HepG2 (cell line): ENCODE measurements around the gene PRR33. TPM values are rescaled to one million over a fixed set of nuclear protein-coding genes. Genes with fewer than 3 reads are reported as not detected.

Source experiments
- ATAC-seq: fragments of 200-7000 bp; cut with Tn5 transposase; 3 replicates; pipeline ENCODE4 v1.9.1; 2020; ENCODE audit warnings: mild to moderate bottlenecking, moderate library complexity
- BruUV-seq: library from RNA; stranded (reverse); fragments of 400-500 nt; replicated peaks from 2 replicates; lab custom pipeline; 2021; lab: Mats Ljungman, UMichigan
- CTCF ChIA-PET: fragments of 300-600 bp; formaldehyde crosslinking; extraction: SDS; loops from one replicate; lab custom pipeline; 2021; ENCODE audit warnings: low total read pairs, inconsistent platforms, low intra/inter-chr PET ratio; lab: Yijun Ruan, JAX
- POLR2A ChIA-PET: fragments of 350-600 bp; sonication (Branson Sonifier 250); formaldehyde crosslinking; loops from one replicate; lab custom pipeline; 2020; ENCODE audit warnings: antibody characterized with exemption, inconsistent platforms; lab: Yijun Ruan, JAX
- DNase-seq: peaks from one replicate; pipeline ENCODE4 v3.0.0-alpha.2; 2015; ENCODE audit warnings: low spot score
- FAIRE-seq: peaks from 3 replicates; lab custom pipeline; 2011; peaks lifted over from hg19 to GRCh38; lab: Jason Lieb, UNC
- H2AFZ ChIP-seq: one replicate; pipeline ENCODE4 v1.6.1; 2011; ENCODE audit warnings: low read length, inconsistent platforms
- H3K27ac ChIP-seq: fragments of 300-600 bp; 3 replicates; pipeline ENCODE4 v1.8.0; 2011; ENCODE audit warnings: mixed run types, mild to moderate bottlenecking, mixed read lengths, low read length, inconsistent platforms; ENCODE audit not compliant: insufficient read depth; ENCODE audit errors: extremely low read length
- H3K27me3 ChIP-seq, 2 experiments: fragments of 200-600 bp in 1 of 2; 2 replicates in 1 of 2; 3 replicates in 1 of 2; pipeline versions ENCODE4 v1.6.0 to v1.8.0; 2011; ENCODE audit warnings: low read length in 2 of 2, mild to moderate bottlenecking in 2 of 2, moderate library complexity in 2 of 2, inconsistent platforms in 1 of 2; ENCODE audit not compliant: insufficient read depth in 2 of 2, control insufficient read depth in 1 of 2
- H3K36me3 ChIP-seq, 2 experiments: fragments of 200-600 bp in 1 of 2; replicated peaks in 1 of 2; 2 replicates in 1 of 2; 3 replicates in 1 of 2; pipeline versions ENCODE4 v1.5.1 to v1.8.0; 2011; ENCODE audit warnings: low read length in 2 of 2, inconsistent platforms in 1 of 2; ENCODE audit not compliant: insufficient read depth in 2 of 2, control insufficient read depth in 1 of 2
- H3K4me1 ChIP-seq: 2 replicates; pipeline ENCODE4 v1.5.1; 2012; ENCODE audit warnings: low read length, inconsistent platforms; ENCODE audit not compliant: insufficient read depth
- H3K4me2 ChIP-seq: 2 replicates; pipeline ENCODE4 v1.6.0; 2011; ENCODE audit warnings: low read depth, low read length, inconsistent platforms
- H3K4me3 ChIP-seq, 3 experiments: fragments of 200-600 bp in 1 of 3; sonication (generic), shearing (Covaris generic) in 1 of 3; replicated peaks in 1 of 3; 2 replicates each; pipeline ENCODE4 v1.5.1; 2011 to 2016; ENCODE audit warnings: low read length in 3 of 3, inconsistent platforms in 2 of 3, low read depth in 2 of 3, mild to moderate bottlenecking in 2 of 3, control low read depth in 1 of 3, mixed read lengths in 1 of 3; ENCODE audit not compliant: insufficient read depth in 1 of 3
- H3K79me2 ChIP-seq: one replicate; pipeline ENCODE4 v1.6.1; 2011; ENCODE audit warnings: low read length, inconsistent platforms; ENCODE audit not compliant: insufficient read depth
- H3K9ac ChIP-seq: 2 replicates; pipeline ENCODE4 v1.6.0; 2011; ENCODE audit warnings: mild to moderate bottlenecking, low read depth, low read length, inconsistent platforms; ENCODE audit not compliant: insufficient read depth
- H3K9me3 ChIP-seq: 2 replicates; pipeline ENCODE4 v1.5.1; 2012; ENCODE audit warnings: mild to moderate bottlenecking, low read length
- H4K20me1 ChIP-seq: 2 replicates; pipeline ENCODE4 v1.6.0; 2011; ENCODE audit warnings: inconsistent platforms, mild to moderate bottlenecking, low read length, moderate library complexity; ENCODE audit not compliant: insufficient read depth
- HOXA9 ChIP-seq: sonication (generic); formaldehyde crosslinking; IDR thresholded peaks from 2 replicates; pipeline ENCODE4 v1.8.1; 2022; ENCODE audit warnings: missing genetic modification reagents, mild to moderate bottlenecking, moderate library complexity, borderline replicate concordance
- RFXANK ChIP-seq: IDR thresholded peaks from 2 replicates; pipeline ENCODE4 v1.6.1; 2016
- TRIM24 ChIP-seq: sonication (generic); formaldehyde crosslinking; IDR thresholded peaks from 2 replicates; pipeline ENCODE4 v1.8.0; 2022; ENCODE audit warnings: mild to moderate bottlenecking, missing genetic modification reagents
- ZBTB1 ChIP-seq: sonication (generic); formaldehyde crosslinking; IDR thresholded peaks from 2 replicates; pipeline ENCODE4 v1.4.0; 2020; ENCODE audit warnings: missing genetic modification reagents, borderline replicate concordance
- ZNF777 ChIP-seq: sonication (generic); formaldehyde crosslinking; IDR thresholded peaks from 2 replicates; pipeline ENCODE4 v1.4.0; 2020; ENCODE audit warnings: missing genetic modification reagents
- WGBS: methylation state at CpG from one replicate; pipeline ENCODE4 v1.1.6; 2017; ENCODE audit warnings: low lambda C conversion rate; 5-methylcytosine and 5-hydroxymethylcytosine counted together
- in situ Hi-C: cut with HindIII; loops from 2 replicates; pipeline ENCODE4 v1.10.0; 2017; ENCODE audit warnings: low pct_unique_long_range_greater_than_20kb; ENCODE audit not compliant: extremely low pct_ligation_motif_present
- intact Hi-C: fragments of 100-400 bp; cut with micrococcal nuclease; formaldehyde crosslinking; loops from one replicate; pipeline ENCODE4 v1.10.0; 2022; ENCODE audit not compliant: unreplicated experiment
- polyA plus RNA-seq, 8 experiments: library from polyadenylated mRNA; depleted of rRNA in 3 of 8; stranded (reverse) in 7 of 8; unstranded in 1 of 8; fragments of >200 nt; fragmentation: Illumina TruSeq in 4 of 8; extraction: Trizol in 4 of 8; gene quantifications; 2 replicates each; pipeline versions ENCODE4 v1.2.1 to v1.2.3, GENCODE V29; 2011 to 2016; ENCODE audit warnings: low read depth in 4 of 8, missing spikeins in 1 of 8, mixed read lengths in 1 of 8; ENCODE audit not compliant: insufficient read depth in 1 of 8
- total RNA-seq, 5 experiments: library from RNA; depleted of rRNA; stranded (reverse); fragments of >200 nt; fragmentation: Illumina TruSeq; extraction: Trizol; gene quantifications; 2 replicates each; pipeline ENCODE4 v1.2.3, GENCODE V29; 2016; ENCODE audit warnings: low read depth in 1 of 5
- TF ChIP-seq, protein P1 (sequence below): sonication (generic); formaldehyde crosslinking; conservative IDR thresholded peaks from 2 replicates; pipeline ENCODE4 v1.5.0; 2020; ENCODE audit warnings: missing genetic modification reagents
- TF ChIP-seq, protein P2 (sequence below): sonication (generic); formaldehyde crosslinking; IDR thresholded peaks from 2 replicates; pipeline ENCODE4 v1.4.0; 2020; ENCODE audit warnings: missing genetic modification reagents
- TF ChIP-seq, protein P3 (sequence below): sonication (generic); formaldehyde crosslinking; IDR thresholded peaks from 2 replicates; pipeline ENCODE4 v1.8.0; 2022; ENCODE audit warnings: missing genetic modification reagents, mild to moderate bottlenecking, inconsistent platforms, borderline replicate concordance
- TF ChIP-seq, protein P4 (sequence below): sonication (generic); formaldehyde crosslinking; IDR thresholded peaks from 2 replicates; pipeline ENCODE4 v1.4.0; 2020; ENCODE audit warnings: missing genetic modification reagents
- TF ChIP-seq, protein P5 (sequence below): sonication (generic); formaldehyde crosslinking; IDR thresholded peaks from 2 replicates; pipeline ENCODE4 v1.5.0; 2020; ENCODE audit warnings: missing genetic modification reagents
- TF ChIP-seq, protein P6 (sequence below): sonication (generic); formaldehyde crosslinking; IDR thresholded peaks from 2 replicates; pipeline ENCODE4 v1.5.0; 2020; ENCODE audit warnings: missing genetic modification reagents
- TF ChIP-seq, protein P7 (sequence below): sonication (generic); formaldehyde crosslinking; IDR thresholded peaks from 2 replicates; pipeline ENCODE4 v1.5.0; 2020; ENCODE audit warnings: mild to moderate bottlenecking, missing genetic modification reagents

Gene PRR33
- total and polyA plus RNA-seq, 2 of the 13 experiments (the other 11 are each of a cell fraction or from before 2014, with no cell fraction given), result not detected

DNA sequence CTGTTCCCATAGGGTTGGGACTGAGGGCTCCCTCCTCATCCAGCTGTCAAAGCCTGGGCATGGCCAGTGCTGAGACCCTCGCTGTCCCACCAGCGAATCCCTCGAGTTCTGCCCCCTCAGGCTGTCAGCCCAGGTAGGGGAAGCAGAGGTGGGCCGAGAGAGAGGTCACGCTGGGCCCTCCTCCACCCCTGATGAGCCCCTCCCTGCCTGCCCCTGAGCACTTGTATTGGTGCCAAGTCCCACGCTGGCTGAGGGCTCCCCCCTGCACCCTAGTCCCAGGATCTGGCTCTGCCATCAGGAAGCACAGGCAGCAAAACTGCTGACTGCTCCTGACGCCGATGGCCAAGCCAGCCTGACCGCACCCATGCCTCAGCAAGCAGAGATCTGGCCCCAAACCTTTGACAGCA is 3.3 kb downstream of the PRR33 start:
- in situ Hi-C loops, result no loop called here
- no peak overlapping the region for H3K27ac ChIP-seq
- TF ChIP-seq RFXANK, result no peak
- TF ChIP-seq, protein P1, sequence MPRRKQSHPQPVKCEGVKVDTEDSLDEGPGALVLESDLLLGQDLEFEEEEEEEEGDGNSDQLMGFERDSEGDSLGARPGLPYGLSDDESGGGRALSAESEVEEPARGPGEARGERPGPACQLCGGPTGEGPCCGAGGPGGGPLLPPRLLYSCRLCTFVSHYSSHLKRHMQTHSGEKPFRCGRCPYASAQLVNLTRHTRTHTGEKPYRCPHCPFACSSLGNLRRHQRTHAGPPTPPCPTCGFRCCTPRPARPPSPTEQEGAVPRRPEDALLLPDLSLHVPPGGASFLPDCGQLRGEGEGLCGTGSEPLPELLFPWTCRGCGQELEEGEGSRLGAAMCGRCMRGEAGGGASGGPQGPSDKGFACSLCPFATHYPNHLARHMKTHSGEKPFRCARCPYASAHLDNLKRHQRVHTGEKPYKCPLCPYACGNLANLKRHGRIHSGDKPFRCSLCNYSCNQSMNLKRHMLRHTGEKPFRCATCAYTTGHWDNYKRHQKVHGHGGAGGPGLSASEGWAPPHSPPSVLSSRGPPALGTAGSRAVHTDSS (CRISPR knock-in tag), result no peak
- TF ChIP-seq HOXA9 (CRISPR knock-in tag), result no peak
- no peak for TF ChIP-seq TRIM24 (CRISPR knock-in tag)
- TF ChIP-seq, protein P2, sequence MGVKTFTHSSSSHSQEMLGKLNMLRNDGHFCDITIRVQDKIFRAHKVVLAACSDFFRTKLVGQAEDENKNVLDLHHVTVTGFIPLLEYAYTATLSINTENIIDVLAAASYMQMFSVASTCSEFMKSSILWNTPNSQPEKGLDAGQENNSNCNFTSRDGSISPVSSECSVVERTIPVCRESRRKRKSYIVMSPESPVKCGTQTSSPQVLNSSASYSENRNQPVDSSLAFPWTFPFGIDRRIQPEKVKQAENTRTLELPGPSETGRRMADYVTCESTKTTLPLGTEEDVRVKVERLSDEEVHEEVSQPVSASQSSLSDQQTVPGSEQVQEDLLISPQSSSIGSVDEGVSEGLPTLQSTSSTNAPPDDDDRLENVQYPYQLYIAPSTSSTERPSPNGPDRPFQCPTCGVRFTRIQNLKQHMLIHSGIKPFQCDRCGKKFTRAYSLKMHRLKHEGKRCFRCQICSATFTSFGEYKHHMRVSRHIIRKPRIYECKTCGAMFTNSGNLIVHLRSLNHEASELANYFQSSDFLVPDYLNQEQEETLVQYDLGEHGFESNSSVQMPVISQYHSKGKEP (CRISPR knock-in tag), result no peak
- TF ChIP-seq, protein P3, sequence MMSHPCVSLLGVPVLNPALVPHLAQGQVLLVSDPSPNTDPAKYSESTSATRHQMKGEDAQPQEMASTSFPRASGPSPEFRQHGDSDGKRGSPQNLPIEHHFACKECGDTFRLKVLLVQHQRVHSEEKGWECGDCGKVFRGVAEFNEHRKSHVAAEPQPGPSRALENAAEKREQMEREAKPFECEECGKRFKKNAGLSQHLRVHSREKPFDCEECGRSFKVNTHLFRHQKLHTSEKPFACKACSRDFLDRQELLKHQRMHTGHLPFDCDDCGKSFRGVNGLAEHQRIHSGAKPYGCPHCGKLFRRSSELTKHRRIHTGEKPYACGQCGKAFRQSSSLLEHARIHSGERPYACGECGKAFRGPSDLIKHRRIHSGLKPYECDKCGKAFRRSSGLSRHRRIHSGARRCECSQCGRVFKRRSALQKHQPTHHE, result no peak
- TF ChIP-seq ZBTB1 (CRISPR knock-in tag), result no peak
- TF ChIP-seq, protein P4, sequence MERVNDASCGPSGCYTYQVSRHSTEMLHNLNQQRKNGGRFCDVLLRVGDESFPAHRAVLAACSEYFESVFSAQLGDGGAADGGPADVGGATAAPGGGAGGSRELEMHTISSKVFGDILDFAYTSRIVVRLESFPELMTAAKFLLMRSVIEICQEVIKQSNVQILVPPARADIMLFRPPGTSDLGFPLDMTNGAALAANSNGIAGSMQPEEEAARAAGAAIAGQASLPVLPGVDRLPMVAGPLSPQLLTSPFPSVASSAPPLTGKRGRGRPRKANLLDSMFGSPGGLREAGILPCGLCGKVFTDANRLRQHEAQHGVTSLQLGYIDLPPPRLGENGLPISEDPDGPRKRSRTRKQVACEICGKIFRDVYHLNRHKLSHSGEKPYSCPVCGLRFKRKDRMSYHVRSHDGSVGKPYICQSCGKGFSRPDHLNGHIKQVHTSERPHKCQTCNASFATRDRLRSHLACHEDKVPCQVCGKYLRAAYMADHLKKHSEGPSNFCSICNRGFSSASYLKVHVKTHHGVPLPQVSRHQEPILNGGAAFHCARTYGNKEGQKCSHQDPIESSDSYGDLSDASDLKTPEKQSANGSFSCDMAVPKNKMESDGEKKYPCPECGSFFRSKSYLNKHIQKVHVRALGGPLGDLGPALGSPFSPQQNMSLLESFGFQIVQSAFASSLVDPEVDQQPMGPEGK (CRISPR knock-in tag), result no peak
- TF ChIP-seq, protein P5, sequence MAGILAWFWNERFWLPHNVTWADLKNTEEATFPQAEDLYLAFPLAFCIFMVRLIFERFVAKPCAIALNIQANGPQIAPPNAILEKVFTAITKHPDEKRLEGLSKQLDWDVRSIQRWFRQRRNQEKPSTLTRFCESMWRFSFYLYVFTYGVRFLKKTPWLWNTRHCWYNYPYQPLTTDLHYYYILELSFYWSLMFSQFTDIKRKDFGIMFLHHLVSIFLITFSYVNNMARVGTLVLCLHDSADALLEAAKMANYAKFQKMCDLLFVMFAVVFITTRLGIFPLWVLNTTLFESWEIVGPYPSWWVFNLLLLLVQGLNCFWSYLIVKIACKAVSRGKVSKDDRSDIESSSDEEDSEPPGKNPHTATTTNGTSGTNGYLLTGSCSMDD (CRISPR knock-in tag), result no peak
- TF ChIP-seq, protein P6, sequence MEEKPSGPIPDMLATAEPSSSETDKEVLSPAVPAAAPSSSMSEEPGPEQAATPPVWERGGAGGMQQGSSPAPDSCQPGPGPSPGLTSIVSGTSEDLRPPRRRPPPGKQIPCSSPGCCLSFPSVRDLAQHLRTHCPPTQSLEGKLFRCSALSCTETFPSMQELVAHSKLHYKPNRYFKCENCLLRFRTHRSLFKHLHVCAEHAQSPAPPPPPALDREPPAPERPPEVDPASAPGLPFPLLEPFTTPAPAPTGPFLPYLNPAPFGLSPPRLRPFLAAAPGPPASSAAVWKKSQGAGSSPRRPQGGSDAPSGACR (CRISPR knock-in tag), result no peak
- no peak for TF ChIP-seq ZNF777 (CRISPR knock-in tag)
- TF ChIP-seq, protein P7, sequence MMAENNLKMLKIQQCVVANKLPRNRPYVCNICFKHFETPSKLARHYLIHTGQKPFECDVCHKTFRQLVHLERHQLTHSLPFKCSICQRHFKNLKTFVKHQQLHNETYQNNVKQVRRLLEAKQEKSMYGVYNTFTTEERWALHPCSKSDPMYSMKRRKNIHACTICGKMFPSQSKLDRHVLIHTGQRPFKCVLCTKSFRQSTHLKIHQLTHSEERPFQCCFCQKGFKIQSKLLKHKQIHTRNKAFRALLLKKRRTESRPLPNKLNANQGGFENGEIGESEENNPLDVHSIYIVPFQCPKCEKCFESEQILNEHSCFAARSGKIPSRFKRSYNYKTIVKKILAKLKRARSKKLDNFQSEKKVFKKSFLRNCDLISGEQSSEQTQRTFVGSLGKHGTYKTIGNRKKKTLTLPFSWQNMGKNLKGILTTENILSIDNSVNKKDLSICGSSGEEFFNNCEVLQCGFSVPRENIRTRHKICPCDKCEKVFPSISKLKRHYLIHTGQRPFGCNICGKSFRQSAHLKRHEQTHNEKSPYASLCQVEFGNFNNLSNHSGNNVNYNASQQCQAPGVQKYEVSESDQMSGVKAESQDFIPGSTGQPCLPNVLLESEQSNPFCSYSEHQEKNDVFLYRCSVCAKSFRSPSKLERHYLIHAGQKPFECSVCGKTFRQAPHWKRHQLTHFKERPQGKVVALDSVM (CRISPR knock-in tag), result no peak

More for the DNA sequence above, 3.3 kb downstream of the PRR33 start:
- ATAC-seq, result no peak
- WGBS, result 0% methylated on average over 1 of the region's 9 CpGs
- Histone ChIP-seq H3K79me2 (no peaks in the 10 kb centered on the region), H3K4me2 (no peak overlapping the region), H3K4me1 (no peaks in the 10 kb centered on the region), H4K20me1 (no peaks in the 10 kb centered on the region), H3K9ac (no peak overlapping the region), H3K27me3 (peaks cover 15 to 59% of the 10 kb centered on the region in 2 experiments), H2AFZ (no peak overlapping the region), H3K36me3 (no peaks in the 10 kb centered on the region), H3K9me3 (no peaks in the 10 kb centered on the region), H3K4me3 (no peak overlapping the region)
- CTCF ChIA-PET, result no interaction called here
- POLR2A ChIA-PET, result no interaction called here
- no TSS peak for BruUV-seq
- DNase-seq, result no peak
- FAIRE-seq, result no peak
- intact Hi-C loops, result no loop called here
